Osteoblast (primary cell): ENCODE measurements around the gene MPRIP. TPM values are rescaled to one million over a fixed set of nuclear protein-coding genes. Genes with fewer than 3 reads are reported as not detected.
A peak's percentile ranks its signal among the peaks of the same experiment; 100 is the strongest.

Experiments
- DNase-seq: peaks from one replicate; pipeline ENCODE4 v3.0.0; 2011; ENCODE audit warnings: low spot score, mixed read lengths; ENCODE audit not compliant: insufficient read length; ENCODE audit errors: missing footprints
- H2AFZ ChIP-seq: 2 replicates; pipeline ENCODE4 v1.6.0; 2011; ENCODE audit warnings: mild to moderate bottlenecking, low read length
- H3K27ac ChIP-seq: 2 replicates; pipeline ENCODE4 v1.5.1; 2011; ENCODE audit warnings: mild to moderate bottlenecking, low read depth, low read length, moderate library complexity
- H3K27me3 ChIP-seq: 2 replicates; pipeline ENCODE4 v1.6.0; 2012; ENCODE audit warnings: mild to moderate bottlenecking, control low read depth, inconsistent platforms, low read length, moderate library complexity; ENCODE audit not compliant: insufficient read depth
- H3K36me3 ChIP-seq: 2 replicates; pipeline ENCODE4 v1.5.1; 2011; ENCODE audit warnings: mild to moderate bottlenecking, low read length, control low read depth, moderate library complexity; ENCODE audit not compliant: insufficient read depth
- H3K4me1 ChIP-seq: 2 replicates; pipeline ENCODE4 v1.5.1; 2011; ENCODE audit warnings: mild to moderate bottlenecking, low read length, control low read depth, moderate library complexity; ENCODE audit not compliant: insufficient read depth
- H3K4me2 ChIP-seq: 2 replicates; pipeline ENCODE4 v1.6.0; 2011; ENCODE audit warnings: mild to moderate bottlenecking, low read length; ENCODE audit not compliant: insufficient read depth
- H3K4me3 ChIP-seq: fragments of 200-600 bp; sonication (generic); 3 replicates; pipeline ENCODE4 v1.5.1; 2012; ENCODE audit warnings: mild to moderate bottlenecking, low read length, inconsistent platforms; ENCODE audit not compliant: insufficient read depth
- H3K79me2 ChIP-seq: 2 replicates; pipeline ENCODE4 v1.6.0; 2012; ENCODE audit warnings: mild to moderate bottlenecking, low read length, control low read depth, inconsistent platforms; ENCODE audit not compliant: insufficient read depth
- H3K9me3 ChIP-seq: 2 replicates; pipeline ENCODE4 v1.5.1; 2011; ENCODE audit warnings: low read depth, low read length, control low read depth
- H4K20me1 ChIP-seq: 2 replicates; pipeline ENCODE4 v1.6.0; 2012; ENCODE audit warnings: mild to moderate bottlenecking, low read length, control low read depth; ENCODE audit not compliant: insufficient read depth
- total RNA-seq: library from RNA; depleted of rRNA; stranded (reverse); fragments of >200 nt; gene quantifications from 2 replicates; pipeline ENCODE4 v1.2.3, GENCODE V29; 2012
- TF ChIP-seq, protein P1 (sequence below): IDR thresholded peaks from 2 replicates; pipeline ENCODE4 v1.5.1; 2011; ENCODE audit warnings: mild to moderate bottlenecking, low read depth, low read length, moderate library complexity; ENCODE audit errors: extremely low read depth

Gene MPRIP
- total RNA-seq, 1 donor = 149 TPM

DNA sequence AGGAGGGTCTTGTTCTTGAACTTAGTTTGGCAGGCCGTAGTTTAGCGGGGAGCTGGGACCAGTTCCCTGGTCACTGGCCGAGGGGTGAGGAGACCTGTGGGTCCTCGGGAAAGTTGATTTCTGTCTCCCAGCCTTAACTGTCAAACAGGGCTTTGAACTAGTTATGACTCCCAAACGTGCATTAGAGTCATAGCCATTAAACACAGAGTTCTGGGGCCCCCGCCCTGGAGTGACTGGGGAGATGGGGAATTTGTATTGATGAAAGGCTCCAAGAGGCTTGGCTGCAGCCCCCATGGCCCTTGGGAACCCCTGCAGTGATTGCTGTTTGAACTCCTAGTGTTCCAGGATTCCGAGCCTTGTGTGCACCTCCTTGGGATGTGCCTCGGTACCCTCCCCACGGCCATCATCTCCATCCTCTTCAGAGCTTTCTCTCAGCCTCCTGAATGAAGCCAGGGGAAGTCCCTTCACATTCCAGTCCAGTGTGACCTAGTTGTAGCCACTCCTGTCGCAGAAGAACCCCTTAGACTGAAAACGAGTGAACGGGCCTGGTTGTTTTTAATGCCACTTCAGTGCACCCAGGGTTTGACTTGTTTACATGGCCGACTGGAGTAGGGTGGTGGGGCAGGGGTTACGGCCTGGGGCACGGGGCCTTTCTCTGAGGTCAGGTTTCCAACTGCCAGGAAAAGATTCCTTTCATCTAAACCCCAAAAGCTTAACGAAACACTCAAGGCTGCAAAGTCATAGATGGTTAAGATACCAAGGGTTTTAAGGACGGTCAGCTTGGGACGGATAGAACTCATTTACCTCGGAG is 1.4 kb downstream of the MPRIP start:
- peak overlapping the region; percentile 82 for H3K4me3 ChIP-seq
- no peaks in the 10 kb centered on the region for H3K9me3 ChIP-seq
- H3K36me3 ChIP-seq = peaks cover 4% of the 10 kb centered on the region
- H3K27ac ChIP-seq = peak overlapping the region; percentile 91
- peaks cover 39% of the 10 kb centered on the region for H3K4me1 ChIP-seq
- peak overlapping the region; percentile 99 for H3K4me2 ChIP-seq
- H4K20me1 ChIP-seq = peaks cover 52% of the 10 kb centered on the region
- H2AFZ ChIP-seq = no peak overlapping the region
- H3K27me3 ChIP-seq = no peaks in the 10 kb centered on the region
- TF ChIP-seq, protein P1, sequence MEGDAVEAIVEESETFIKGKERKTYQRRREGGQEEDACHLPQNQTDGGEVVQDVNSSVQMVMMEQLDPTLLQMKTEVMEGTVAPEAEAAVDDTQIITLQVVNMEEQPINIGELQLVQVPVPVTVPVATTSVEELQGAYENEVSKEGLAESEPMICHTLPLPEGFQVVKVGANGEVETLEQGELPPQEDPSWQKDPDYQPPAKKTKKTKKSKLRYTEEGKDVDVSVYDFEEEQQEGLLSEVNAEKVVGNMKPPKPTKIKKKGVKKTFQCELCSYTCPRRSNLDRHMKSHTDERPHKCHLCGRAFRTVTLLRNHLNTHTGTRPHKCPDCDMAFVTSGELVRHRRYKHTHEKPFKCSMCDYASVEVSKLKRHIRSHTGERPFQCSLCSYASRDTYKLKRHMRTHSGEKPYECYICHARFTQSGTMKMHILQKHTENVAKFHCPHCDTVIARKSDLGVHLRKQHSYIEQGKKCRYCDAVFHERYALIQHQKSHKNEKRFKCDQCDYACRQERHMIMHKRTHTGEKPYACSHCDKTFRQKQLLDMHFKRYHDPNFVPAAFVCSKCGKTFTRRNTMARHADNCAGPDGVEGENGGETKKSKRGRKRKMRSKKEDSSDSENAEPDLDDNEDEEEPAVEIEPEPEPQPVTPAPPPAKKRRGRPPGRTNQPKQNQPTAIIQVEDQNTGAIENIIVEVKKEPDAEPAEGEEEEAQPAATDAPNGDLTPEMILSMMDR = no peak
- DNase-seq = peak; percentile 82
- H3K79me2 ChIP-seq = peaks cover 60% of the 10 kb centered on the region

DNA sequence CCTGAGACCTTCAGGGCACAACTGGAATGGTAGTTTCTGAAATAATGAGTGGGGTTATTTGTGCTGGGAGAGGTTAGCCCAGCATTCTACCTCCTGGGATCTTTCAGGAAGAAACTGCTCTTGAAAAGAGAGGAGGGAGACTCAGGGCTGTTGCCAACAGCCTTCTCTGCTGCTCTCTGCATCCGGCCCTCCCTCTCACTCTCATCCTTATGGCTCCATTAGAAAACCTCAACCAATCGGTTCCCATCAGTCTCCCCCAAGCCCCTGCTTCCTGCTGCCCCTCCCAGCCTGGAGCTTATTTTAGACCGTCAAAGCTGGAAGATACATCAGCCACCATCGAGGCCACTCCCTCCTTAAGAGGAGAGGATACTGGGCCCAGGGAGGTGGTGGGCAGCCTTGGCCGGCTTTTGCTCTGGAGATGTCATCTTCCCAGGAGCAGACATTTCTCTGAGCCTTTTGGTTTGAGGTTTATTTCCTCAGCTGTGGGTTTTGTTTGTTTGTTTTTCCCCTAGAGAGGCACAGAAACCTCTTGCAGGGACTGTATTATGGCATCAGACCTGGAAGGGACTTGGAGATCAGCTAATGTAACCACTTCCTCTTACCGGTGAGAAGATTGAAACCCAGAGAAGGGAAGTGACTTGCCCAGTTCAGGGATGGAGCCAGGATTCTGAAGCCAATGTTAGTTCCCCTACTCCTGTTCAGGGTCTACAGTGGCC is 2.7 kb downstream of the MPRIP start:
- Histone ChIP-seq H4K20me1 (peaks cover 58% of the 10 kb centered on the region), H3K27me3 (no peaks in the 10 kb centered on the region), H3K4me3 (peak overlapping the region; percentile 82), H3K79me2 (peaks cover 72% of the 10 kb centered on the region), H3K4me1 (peaks cover 39% of the 10 kb centered on the region), H3K4me2 (peak overlapping the region; percentile 99), H2AFZ (peak overlapping the region; percentile 34), H3K27ac (peak overlapping the region; percentile 91), H3K36me3 (peaks cover 4% of the 10 kb centered on the region), H3K9me3 (no peaks in the 10 kb centered on the region)
- TF ChIP-seq, protein P1 = no peak
- DNase-seq = peak; percentile 94

DNA sequence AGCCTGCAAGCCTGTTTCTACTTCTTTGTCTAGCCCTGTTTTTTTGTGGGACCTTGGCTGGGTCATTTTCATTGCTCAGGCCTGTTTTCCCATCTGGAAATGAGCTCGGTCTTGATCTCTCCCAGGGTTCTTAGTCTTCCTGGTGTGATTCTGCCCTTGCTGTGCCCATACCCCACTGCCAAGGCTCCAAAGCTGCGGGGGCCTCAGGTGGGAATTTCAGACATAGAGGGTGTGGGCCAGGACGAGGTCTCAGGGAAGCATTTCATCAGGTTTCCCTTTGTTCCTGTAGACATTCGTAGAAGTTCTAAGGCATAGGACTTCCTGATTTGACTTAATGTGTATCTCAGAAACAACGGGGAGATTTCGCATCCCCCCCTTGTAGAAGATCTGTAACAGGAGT is 5.8 kb downstream of the MPRIP start:
- H4K20me1 ChIP-seq = peaks cover 84% of the 10 kb centered on the region
- H3K9me3 ChIP-seq = no peaks in the 10 kb centered on the region
- H3K36me3 ChIP-seq = peaks cover 4% of the 10 kb centered on the region
- H3K4me1 ChIP-seq = peaks cover 55% of the 10 kb centered on the region
- H2AFZ ChIP-seq = no peak overlapping the region
- no peak for DNase-seq
- H3K27me3 ChIP-seq = no peaks in the 10 kb centered on the region
- H3K4me3 ChIP-seq = no peak overlapping the region
- H3K27ac ChIP-seq = peak overlapping the region; percentile 2
- H3K79me2 ChIP-seq = peaks cover 97% of the 10 kb centered on the region
- H3K4me2 ChIP-seq = no peak overlapping the region
- TF ChIP-seq, protein P1 = no peak
